ENCODE data around the gene TMEM168. TPM values are rescaled to one million over a fixed set of nuclear protein-coding genes. Genes with fewer than 3 reads are reported as not detected.

TMEM168 gene
- total and polyA plus RNA-seq, 8 donors, result 2.9 to 148 (median 10.7) TPM

GRCh38 chr7:112806156-112806555 is 16.0 kb upstream of the TMEM168 start:
- no peaks in the 10 kb centered on the region for H3K9me3 ChIP-seq
- TF ChIP-seq POLR2AphosphoS5 (IDR thresholded peaks at IDR 0.05) (no peak), CTCF (IDR thresholded peaks at IDR 0.05) (no peak), POLR2A (IDR thresholded peaks at IDR 0.05) (no peak), EP300 (IDR thresholded peaks at IDR 0.05) (no peak)
- H3K4me1 ChIP-seq, result no peaks in the 10 kb centered on the region
- no peak for DNase-seq
- intact Hi-C loops (cut with DNase I; ENCODE audit: low total_unique reads), result no loop called here
- no peaks in the 10 kb centered on the region for H3K27me3 ChIP-seq
- no peak overlapping the region for H3K4me3 ChIP-seq
- WGBS, 5 donors, result 85 to 96% (median 94%) methylated on average over 4 of the region's 4 CpGs
- H3K27ac ChIP-seq, result no peak overlapping the region
- no peaks in the 10 kb centered on the region for H3K36me3 ChIP-seq

- intact Hi-C loops (cut with DNase I; ENCODE audit: low total_unique reads), result no loop called here
- no peak overlapping the region for H3K27ac ChIP-seq
- no peak for TF ChIP-seq CTCF (IDR thresholded peaks at IDR 0.05)
- no peak for TF ChIP-seq EP300 (IDR thresholded peaks at IDR 0.05)
- TF ChIP-seq POLR2AphosphoS5 (IDR thresholded peaks at IDR 0.05), result no peak
- no peak for TF ChIP-seq POLR2A (IDR thresholded peaks at IDR 0.05)
- WGBS, 5 donors, result 90 to 95% (median 94%) methylated on average over 3 of the region's 3 CpGs
- H3K36me3 ChIP-seq, result no peaks in the 10 kb centered on the region
- H3K4me3 ChIP-seq, result no peak overlapping the region
- H3K9me3 ChIP-seq, result no peaks in the 10 kb centered on the region
- no peaks in the 10 kb centered on the region for H3K27me3 ChIP-seq
- no peak for DNase-seq
- H3K4me1 ChIP-seq, result no peaks in the 10 kb centered on the region
Measured at GRCh38 chr7:112802406-112802805, 12.2 kb upstream of the TMEM168 start.

- H3K4me3 ChIP-seq, result no peak overlapping the region
- no peak for TF ChIP-seq POLR2A (IDR thresholded peaks at IDR 0.05)
- TF ChIP-seq EP300 (IDR thresholded peaks at IDR 0.05), result no peak
- no peak for TF ChIP-seq POLR2AphosphoS5 (IDR thresholded peaks at IDR 0.05)
- no peak for TF ChIP-seq CTCF (IDR thresholded peaks at IDR 0.05)
- H3K9me3 ChIP-seq, result no peaks in the 10 kb centered on the region
- WGBS, 5 donors, result 88 to 97% (median 92%) methylated on average over 2 of the region's 2 CpGs
- H3K27me3 ChIP-seq, result no peaks in the 10 kb centered on the region
- H3K4me1 ChIP-seq, result no peaks in the 10 kb centered on the region
- no peaks in the 10 kb centered on the region for H3K36me3 ChIP-seq
- DNase-seq, result no peak
- intact Hi-C loops (cut with DNase I; ENCODE audit: low total_unique reads), result no loop called here
- H3K27ac ChIP-seq, result no peak overlapping the region
Measured at GRCh38 chr7:112800486-112800885, 10.3 kb upstream of the TMEM168 start.

- H3K4me3 ChIP-seq, result no peak overlapping the region
- WGBS, 5 donors, result 67 to 79% (median 71%) methylated on average over 3 of the region's 3 CpGs
- no peaks in the 10 kb centered on the region for H3K27me3 ChIP-seq
- H3K27ac ChIP-seq, result no peak overlapping the region
- no peaks in the 10 kb centered on the region for H3K36me3 ChIP-seq
- intact Hi-C loops (cut with DNase I; ENCODE audit: low total_unique reads), result no loop called here
- TF ChIP-seq POLR2AphosphoS5 (IDR thresholded peaks at IDR 0.05) (no peak), EP300 (IDR thresholded peaks at IDR 0.05) (no peak), CTCF (IDR thresholded peaks at IDR 0.05) (no peak), POLR2A (IDR thresholded peaks at IDR 0.05) (no peak)
- peak in 1 of 2 donors; percentile 32 for DNase-seq
- H3K4me1 ChIP-seq, result no peaks in the 10 kb centered on the region
- H3K9me3 ChIP-seq, result no peaks in the 10 kb centered on the region
Measured at GRCh38 chr7:112799448-112800120, 9.4 kb upstream of the TMEM168 start.
